Endothelial cell of umbilical vein (primary cell): ENCODE measurements around the gene ACTL6A. TPM values are rescaled to one million over a fixed set of nuclear protein-coding genes. Genes with fewer than 3 reads are reported as not detected.

ENCODE experiments used
- BruUV-seq: library from RNA; stranded (reverse); fragments of 400-500 nt; replicated peaks from 2 replicates; lab custom pipeline; 2021; lab: Mats Ljungman, UMichigan
- CTCF ChIA-PET: fragments of 300-600, 350-600 bp; sonication (Branson Sonifier 250); formaldehyde crosslinking; loops from one replicate; lab custom pipeline; 2021; ENCODE audit warnings: antibody characterized with exemption, inconsistent platforms; lab: Charles Lee
- POLR2A ChIA-PET: fragments of 300-600, 350-600 bp; sonication (Branson Sonifier 250); formaldehyde crosslinking; loops from one replicate; lab custom pipeline; 2021; ENCODE audit warnings: antibody characterized with exemption, inconsistent platforms; lab: Charles Lee
- DNase-seq: peaks from one replicate; pipeline ENCODE4 v3.0.0-alpha.2; 2011; ENCODE audit warnings: low read depth, low spot score
- FAIRE-seq: peaks from 2 replicates; lab custom pipeline; 2011; peaks lifted over from hg19 to GRCh38; lab: Jason Lieb, UNC
- H2AFZ ChIP-seq: 2 replicates; pipeline ENCODE4 v1.6.0; 2012; ENCODE audit warnings: low read depth, low read length, control low read depth, inconsistent platforms
- H3K27ac ChIP-seq: 2 replicates; pipeline ENCODE4 v1.5.1; 2011; ENCODE audit warnings: low read depth, mild to moderate bottlenecking, control low read depth, low read length, moderate library complexity; ENCODE audit not compliant: insufficient read depth
- H3K27me3 ChIP-seq, 2 experiments: 2 replicates each; pipeline versions ENCODE4 v1.6.0 to v1.6.1; 2011; ENCODE audit warnings: low read length in 2 of 2, mixed read lengths in 1 of 2; ENCODE audit not compliant: control insufficient read depth in 2 of 2, insufficient read depth in 2 of 2
- H3K36me3 ChIP-seq, 2 experiments: 2 replicates in 1 of 2; 3 replicates in 1 of 2; pipeline ENCODE4 v1.5.1; 2011; ENCODE audit warnings: low read length in 2 of 2, mild to moderate bottlenecking in 1 of 2, moderate library complexity in 1 of 2; ENCODE audit not compliant: control insufficient read depth in 2 of 2, insufficient read depth in 2 of 2; ENCODE audit errors: extremely low read depth in 1 of 2
- H3K4me1 ChIP-seq: 3 replicates; pipeline ENCODE4 v1.5.1; 2011; ENCODE audit warnings: mild to moderate bottlenecking, low read length; ENCODE audit not compliant: control insufficient read depth, insufficient read depth; ENCODE audit errors: extremely low read depth
- H3K4me2 ChIP-seq: 2 replicates; pipeline ENCODE4 v1.6.1; 2011; ENCODE audit warnings: low read length, control low read depth, mixed read lengths; ENCODE audit not compliant: insufficient read depth
- H3K4me3 ChIP-seq, 3 experiments: fragments of 200-600 bp in 1 of 3; sonication (generic), shearing (Covaris generic) in 1 of 3; replicated peaks in 1 of 3; 2 replicates each; pipeline ENCODE4 v1.5.1; 2011 to 2016; ENCODE audit warnings: control low read depth in 3 of 3, low read length in 3 of 3, mild to moderate bottlenecking in 2 of 3, inconsistent platforms in 1 of 3, low read depth in 1 of 3, moderate library complexity in 1 of 3; ENCODE audit not compliant: insufficient read depth in 1 of 3
- H3K79me2 ChIP-seq: 2 replicates; pipeline ENCODE4 v1.6.0; 2012; ENCODE audit warnings: low read length, inconsistent platforms; ENCODE audit not compliant: control insufficient read depth, insufficient read depth
- H3K9ac ChIP-seq: replicated peaks from 2 replicates; pipeline ENCODE3; 2011; ENCODE audit warnings: low read length, control low read depth; ENCODE audit not compliant: insufficient read depth; ENCODE audit errors: extremely low read depth
- H3K9me1 ChIP-seq: replicated peaks from 3 replicates; pipeline ENCODE4 v1.6.0; 2011; ENCODE audit warnings: mild to moderate bottlenecking, low read length; ENCODE audit not compliant: control insufficient read depth, insufficient read depth; ENCODE audit errors: extremely low read depth
- H3K9me3 ChIP-seq: replicated peaks from 2 replicates; pipeline ENCODE4 v1.5.1; 2012; ENCODE audit warnings: low read length, inconsistent platforms; ENCODE audit not compliant: control insufficient read depth, insufficient read depth
- H4K20me1 ChIP-seq: replicated peaks from 2 replicates; pipeline ENCODE3; 2011; ENCODE audit warnings: mild to moderate bottlenecking, low read length; ENCODE audit not compliant: control insufficient read depth, insufficient read depth; ENCODE audit errors: extremely low read depth
- EZH2 ChIP-seq: IDR thresholded peaks from 2 replicates; pipeline ENCODE4 v1.6.1; 2012; ENCODE audit warnings: borderline replicate concordance, low read depth, mild to moderate bottlenecking, moderate library complexity, low read length, inconsistent platforms; ENCODE audit not compliant: severe bottlenecking
- FOS ChIP-seq: IDR thresholded peaks from 2 replicates; pipeline ENCODE4 v1.6.1; 2011; ENCODE audit warnings: mild to moderate bottlenecking, low read length, moderate library complexity, borderline replicate concordance; ENCODE audit not compliant: insufficient read depth
- GATA2 ChIP-seq: IDR thresholded peaks from 2 replicates; pipeline ENCODE4 v1.7.0; 2011; ENCODE audit warnings: low read depth, mild to moderate bottlenecking, moderate library complexity, mixed read lengths, low read length; ENCODE audit not compliant: insufficient read length, insufficient read depth
- JUN ChIP-seq: IDR thresholded peaks from 2 replicates; pipeline ENCODE4 v1.6.1; 2011; ENCODE audit warnings: borderline replicate concordance, low read depth; ENCODE audit not compliant: insufficient read length, insufficient read depth
- MAX ChIP-seq: IDR thresholded peaks from 2 replicates; pipeline ENCODE4 v1.6.1; 2011; ENCODE audit not compliant: insufficient read depth, insufficient read length
- MYC ChIP-seq: IDR thresholded peaks from one replicate; pipeline ENCODE4 v1.6.1; 2011; ENCODE audit warnings: mild to moderate bottlenecking, low read depth, low read length
- POLR2A ChIP-seq: IDR thresholded peaks from 2 replicates; pipeline ENCODE4 v1.6.1; 2012; ENCODE audit warnings: low read depth, mild to moderate bottlenecking, control low read depth, low read length
- POLR2AphosphoS5 ChIP-seq: IDR thresholded peaks from 2 replicates; pipeline ENCODE4 v1.6.1; 2012; ENCODE audit warnings: low read depth, mild to moderate bottlenecking, control low read depth, low read length, moderate library complexity; ENCODE audit not compliant: insufficient read depth
- dilution Hi-C: fragments of 300-500 bp; cut with MboI; formaldehyde crosslinking; loops from one replicate; pipeline ENCODE4 v1.15.0; 2019; ENCODE audit warnings: low sequenced_read_pairs; ENCODE audit not compliant: extremely low pct_ligation_motif_present
- intact Hi-C: fragments of 100-400 bp; cut with micrococcal nuclease; formaldehyde crosslinking; loops from one replicate; pipeline ENCODE4 v1.10.0; 2022
- polyA plus RNA-seq, 4 experiments: library from polyadenylated mRNA; depleted of rRNA in 3 of 4; stranded (reverse) in 3 of 4; unstranded in 1 of 4; fragments of >200 nt; gene quantifications; 2 replicates each; pipeline versions ENCODE4 v1.2.1 to v1.2.3, GENCODE V29; 2011 to 2012; ENCODE audit warnings: missing spikeins in 1 of 4
- total RNA-seq: library from RNA; stranded (reverse); gene quantifications from 2 replicates; pipeline ENCODE4 v1.2.3, GENCODE V29; 2021
- TF ChIP-seq, protein P1 (sequence below), 2 donors: IDR thresholded peaks; 1 replicate in 1 of 2; 2 replicates in 1 of 2; pipeline ENCODE4 v1.5.1; 2011; ENCODE audit warnings: low read length in 2 of 2, mild to moderate bottlenecking in 2 of 2, moderate library complexity in 2 of 2, control low read depth in 1 of 2, inconsistent platforms in 1 of 2, low read depth in 1 of 2; ENCODE audit not compliant: insufficient read depth in 1 of 2; ENCODE audit errors: extremely low read depth in 1 of 2

The ACTL6A gene
- total and polyA plus RNA-seq, 2 donors (not counting 3 experiments of a cell fraction or from before 2014, with no cell fraction given), result 68.3 to 96.2 TPM

DNA sequence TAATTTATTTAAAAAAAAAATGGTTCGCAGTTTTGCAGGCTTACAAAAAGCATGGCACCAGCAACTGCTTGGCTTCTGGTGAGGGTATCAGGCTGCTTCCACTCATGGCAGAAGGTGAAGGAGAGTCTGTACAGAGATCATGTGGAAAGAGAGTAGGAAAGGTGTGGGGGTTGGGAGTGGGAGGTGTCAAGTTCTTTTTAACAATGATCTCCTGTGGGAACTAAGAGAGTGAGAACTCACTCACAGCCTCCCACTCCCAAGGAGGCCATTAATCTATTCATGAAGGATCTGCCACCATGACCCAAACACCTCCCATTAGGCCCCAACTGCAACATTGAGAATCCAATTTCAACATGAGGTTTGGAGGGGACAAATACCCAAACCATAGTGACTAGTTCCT is 21.1 kb upstream of the ACTL6A start:
- BruUV-seq, result no TSS peak
- H3K36me3 ChIP-seq, result no peaks in the 10 kb centered on the region
- ChIA-PET POLR2A (no interaction called here), CTCF (interaction anchor here (0.9 kb wide), 1 partner anchor 14 kb away, joined by 3 read pairs; no protein-coding TSS in a partner anchor)
- FAIRE-seq, result no peak
- no peaks in the 10 kb centered on the region for H3K9me1 ChIP-seq
- DNase-seq, result no peak
- no peak for TF ChIP-seq EZH2
- intact Hi-C loops, result no loop called here
- no peaks in the 10 kb centered on the region for H3K79me2 ChIP-seq
- no peaks in the 10 kb centered on the region for H3K4me1 ChIP-seq
- H3K4me3 ChIP-seq, result no peak overlapping the region
- H3K9ac ChIP-seq, result no peak overlapping the region
- no peak overlapping the region for H2AFZ ChIP-seq
- H3K27me3 ChIP-seq, result no peaks in the 10 kb centered on the region
- no peak overlapping the region for H3K27ac ChIP-seq
- H4K20me1 ChIP-seq, result no peaks in the 10 kb centered on the region
- no peaks in the 10 kb centered on the region for H3K9me3 ChIP-seq
- no peak overlapping the region for H3K4me2 ChIP-seq
- dilution Hi-C loops, result no loop called here

GRCh38 chr3:179542375-179542774 is 20.4 kb upstream of the ACTL6A start:
- TF ChIP-seq, protein P1, sequence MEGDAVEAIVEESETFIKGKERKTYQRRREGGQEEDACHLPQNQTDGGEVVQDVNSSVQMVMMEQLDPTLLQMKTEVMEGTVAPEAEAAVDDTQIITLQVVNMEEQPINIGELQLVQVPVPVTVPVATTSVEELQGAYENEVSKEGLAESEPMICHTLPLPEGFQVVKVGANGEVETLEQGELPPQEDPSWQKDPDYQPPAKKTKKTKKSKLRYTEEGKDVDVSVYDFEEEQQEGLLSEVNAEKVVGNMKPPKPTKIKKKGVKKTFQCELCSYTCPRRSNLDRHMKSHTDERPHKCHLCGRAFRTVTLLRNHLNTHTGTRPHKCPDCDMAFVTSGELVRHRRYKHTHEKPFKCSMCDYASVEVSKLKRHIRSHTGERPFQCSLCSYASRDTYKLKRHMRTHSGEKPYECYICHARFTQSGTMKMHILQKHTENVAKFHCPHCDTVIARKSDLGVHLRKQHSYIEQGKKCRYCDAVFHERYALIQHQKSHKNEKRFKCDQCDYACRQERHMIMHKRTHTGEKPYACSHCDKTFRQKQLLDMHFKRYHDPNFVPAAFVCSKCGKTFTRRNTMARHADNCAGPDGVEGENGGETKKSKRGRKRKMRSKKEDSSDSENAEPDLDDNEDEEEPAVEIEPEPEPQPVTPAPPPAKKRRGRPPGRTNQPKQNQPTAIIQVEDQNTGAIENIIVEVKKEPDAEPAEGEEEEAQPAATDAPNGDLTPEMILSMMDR (IDR thresholded peaks at IDR 0.05; ENCODE audit: extremely low read depth in 1 of 2, insufficient read depth in 1 of 2, low read depth in 1 of 2, low read length in 2 of 2), result no peak
- TF ChIP-seq JUN, result no peak
- TF ChIP-seq POLR2A, result no peak
- no peak for TF ChIP-seq GATA2
- no peak for TF ChIP-seq POLR2AphosphoS5
- no peak for TF ChIP-seq MYC
- TF ChIP-seq FOS, result no peak
- no peak for TF ChIP-seq MAX
- no peak overlapping the region for H2AFZ ChIP-seq
- no peak overlapping the region for H3K4me3 ChIP-seq
- no TSS peak for BruUV-seq
- H3K4me1 ChIP-seq, result no peaks in the 10 kb centered on the region
- no peaks in the 10 kb centered on the region for H3K36me3 ChIP-seq
- no peak overlapping the region for H3K9ac ChIP-seq
- H3K4me2 ChIP-seq, result no peak overlapping the region
- no peak for DNase-seq
- no peaks in the 10 kb centered on the region for H3K9me1 ChIP-seq
- H3K79me2 ChIP-seq, result no peaks in the 10 kb centered on the region
- no peak overlapping the region for H3K27ac ChIP-seq
- H3K9me3 ChIP-seq, result no peaks in the 10 kb centered on the region
- dilution Hi-C loops (no loop called here), intact Hi-C loops (no loop called here)
- POLR2A ChIA-PET, result no interaction called here
- no peak for FAIRE-seq
- CTCF ChIA-PET, result no interaction called here
- no peaks in the 10 kb centered on the region for H4K20me1 ChIP-seq
- H3K27me3 ChIP-seq, result no peaks in the 10 kb centered on the region
